Head of caudate nucleus (tissue), 42 donors: ENCODE results near the gene PDSS2.
"Not testable (repeated sequence)": the region's sequence is repeated elsewhere in the genome, so short reads cannot be mapped to it uniquely, and the experiment has no call there.

ENCODE experiments used
- DNase-seq, 42 donors: peaks; one replicate each; pipeline versions ENCODE4 v3.0.0 to v3.0.0-alpha.2; 2020 to 2021; ENCODE audit warnings: mixed read lengths in 7 of 42
- intact Hi-C: fragments of 100-400 bp; cut with DNase I; formaldehyde crosslinking; loops from one replicate; pipeline ENCODE4 v1.15.0; 2022

The PDSS2 gene

DNA sequence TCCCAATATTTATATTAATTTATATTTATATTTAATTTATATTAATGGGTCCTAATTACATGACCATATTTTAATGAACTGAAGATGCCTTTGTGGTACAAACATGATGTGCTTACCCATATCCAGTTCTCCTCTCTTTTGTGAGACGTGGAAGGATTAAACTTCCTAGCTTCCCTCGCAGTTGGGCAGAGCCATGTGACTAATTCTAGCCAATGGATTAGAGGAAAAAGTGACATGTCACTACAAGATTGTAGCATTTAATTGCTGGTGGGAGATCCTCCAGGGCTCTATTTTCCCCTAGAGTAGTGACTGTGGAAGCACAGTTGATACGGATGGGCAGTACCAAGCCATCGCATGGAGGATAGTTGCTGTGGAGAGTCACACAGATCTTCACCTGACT, 25.8 kb upstream of the PDSS2 start:
- intact Hi-C loops = loop anchor here (10.0 kb wide), 1 partner anchor 180 kb away; no protein-coding TSS in a partner anchor

GRCh38 chr6:107479089-107479690, 19.8 kb upstream of the PDSS2 start:
- DNase-seq = no peak
- intact Hi-C loops = no loop called here

More for the DNA sequence above, 25.8 kb upstream of the PDSS2 start:
- DNase-seq = no peak

GRCh38 chr6:107475826-107476225, 16.5 kb upstream of the PDSS2 start:
- DNase-seq, intact Hi-C loops: not testable (repeated sequence)

- intact Hi-C loops, DNase-seq: not testable (repeated sequence)
Measured at GRCh38 chr6:107475360-107475759, 16.0 kb upstream of the PDSS2 start.

- intact Hi-C loops = no loop called here
Measured at GRCh38 chr6:107473660-107474059, 14.3 kb upstream of the PDSS2 start.

DNA sequence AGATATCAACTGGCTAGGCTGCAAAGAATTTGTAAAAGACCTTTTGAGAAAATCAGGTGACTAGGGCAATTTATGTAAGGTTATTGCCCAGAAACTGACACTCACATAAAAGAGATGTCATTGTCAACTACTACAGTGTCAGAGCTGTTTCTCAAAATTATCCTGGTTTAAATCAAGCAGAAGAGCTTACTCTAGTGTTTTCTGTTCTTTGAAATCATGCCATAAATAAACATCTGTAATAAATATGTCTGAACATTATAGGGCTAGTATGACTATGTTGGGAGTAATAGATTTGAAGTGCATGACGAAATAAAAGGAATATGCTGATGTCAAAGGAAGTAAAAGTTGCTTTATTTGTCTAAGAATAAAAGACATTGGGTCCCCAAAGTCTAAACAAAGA, 11.0 kb upstream of the PDSS2 start:
- intact Hi-C loops = no loop called here
- DNase-seq = no peak

More at GRCh38 chr6:107473660-107474059, 14.3 kb upstream of the PDSS2 start:
- no peak for DNase-seq

DNA sequence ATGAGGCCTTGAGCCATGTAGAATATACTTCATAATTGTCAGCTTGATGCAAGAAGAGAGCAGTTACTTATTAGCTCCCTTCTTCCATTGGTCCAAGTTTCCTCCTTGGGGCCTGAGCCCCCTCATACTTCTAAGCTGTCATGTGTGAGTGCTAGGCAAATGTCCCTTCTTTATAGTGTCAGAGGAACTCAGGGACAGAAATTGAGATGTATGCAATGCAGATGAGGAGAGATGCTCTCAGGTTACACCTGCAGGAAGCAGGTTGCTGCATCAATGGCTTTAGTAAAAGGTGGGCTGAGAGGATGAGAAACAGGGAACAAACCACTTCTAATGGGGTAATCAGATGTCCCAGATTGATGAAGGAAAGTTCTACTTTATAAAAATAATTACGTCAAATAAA, 6.7 kb upstream of the PDSS2 start:
- DNase-seq = no peak
- intact Hi-C loops = no loop called here

DNA sequence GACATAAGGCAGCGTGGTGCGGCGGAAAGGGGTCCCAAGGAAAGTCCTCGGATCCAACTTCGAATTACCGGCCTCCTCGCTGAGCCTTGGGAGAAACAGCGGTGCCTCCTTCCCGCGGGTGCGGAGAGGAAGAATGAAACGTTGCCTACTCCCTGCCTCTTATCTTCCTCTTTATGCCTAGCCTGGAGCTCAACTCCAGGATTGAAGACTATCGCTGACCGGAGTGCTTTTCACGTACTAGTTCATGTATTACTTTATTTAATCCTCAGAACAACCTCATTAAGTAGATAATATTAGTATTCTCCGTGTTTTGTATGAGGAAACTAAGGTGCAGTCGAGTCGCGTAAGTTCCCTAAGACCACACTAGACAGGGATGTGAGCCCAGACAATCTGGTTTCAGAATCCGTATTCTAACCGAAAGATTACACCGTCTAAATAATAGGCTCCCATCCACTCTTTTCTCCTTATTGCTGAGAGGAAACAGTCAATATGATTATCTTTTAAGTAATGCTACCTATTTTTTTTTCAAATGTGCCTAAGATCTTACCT, 793 bp upstream of the PDSS2 start:
- intact Hi-C loops = no loop called here

GRCh38 chr6:107458672-107459282, 587 bp downstream of the PDSS2 start:
- intact Hi-C loops = loop anchor here (5.0 kb wide), 1 partner anchor 34 kb away; the partner anchor contains the start of gene SOBP
- peak in 27 of 42 donors; percentile 1 to 60 (median 25) for DNase-seq

More for the DNA sequence above, 793 bp upstream of the PDSS2 start:
- no peak for DNase-seq

- intact Hi-C loops = no loop called here
- no peak for DNase-seq
Measured at GRCh38 chr6:107448776-107449175, 10.6 kb downstream of the PDSS2 start.

GRCh38 chr6:107447663-107448216, 11.6 kb downstream of the PDSS2 start:
- intact Hi-C loops = no loop called here

GRCh38 chr6:107444277-107444676, 15.1 kb downstream of the PDSS2 start:
- DNase-seq = no peak
- intact Hi-C loops = no loop called here

More at GRCh38 chr6:107447663-107448216, 11.6 kb downstream of the PDSS2 start:
- DNase-seq = no peak

- no peak for DNase-seq
- intact Hi-C loops = no loop called here
Measured at GRCh38 chr6:107443608-107444267, 15.6 kb downstream of the PDSS2 start.

- intact Hi-C loops = no loop called here
- no peak for DNase-seq
Measured at GRCh38 chr6:107442938-107443607, 16.3 kb downstream of the PDSS2 start.

DNA sequence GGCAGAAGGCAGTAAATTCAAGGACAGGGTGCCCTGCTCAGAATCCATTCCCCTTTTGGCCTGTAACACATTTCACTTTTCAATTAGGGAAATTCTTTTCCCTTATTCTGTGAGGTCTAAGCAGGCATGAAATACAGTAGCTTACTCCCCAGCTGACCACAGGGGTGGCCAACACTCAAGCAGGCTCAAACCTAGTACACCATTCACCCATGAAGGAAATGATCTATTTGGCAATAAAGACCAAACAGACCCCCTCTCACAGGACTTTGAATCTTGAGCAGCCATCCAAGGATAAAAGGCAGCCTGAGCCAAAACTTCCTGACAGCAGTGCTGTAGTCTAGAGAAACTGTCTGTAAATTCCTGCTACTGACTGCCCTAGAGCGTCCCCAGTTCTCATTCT, 17.7 kb downstream of the PDSS2 start:
- DNase-seq = no peak
- intact Hi-C loops = no loop called here

GRCh38 chr6:107440936-107441335, 18.4 kb downstream of the PDSS2 start:
- intact Hi-C loops = no loop called here

DNA sequence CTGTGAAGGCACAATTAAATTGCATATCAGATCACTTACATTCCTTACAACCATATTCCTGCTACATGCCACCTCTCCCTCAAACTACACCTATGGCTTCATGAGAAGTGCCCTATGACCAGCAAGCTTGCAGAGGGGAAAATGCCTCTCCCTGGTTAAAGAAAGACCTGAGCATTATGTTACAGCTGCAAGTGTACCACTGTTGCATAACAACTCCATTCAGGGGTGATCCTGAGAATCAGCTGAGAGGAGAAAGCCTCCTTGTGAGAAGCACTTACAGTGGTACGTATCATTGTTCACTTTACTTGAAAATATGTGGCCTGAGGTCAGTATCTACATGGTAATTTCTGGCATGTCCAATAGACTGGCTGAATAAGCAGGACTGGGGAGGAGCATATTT, 20.0 kb downstream of the PDSS2 start:
- intact Hi-C loops = no loop called here
- no peak for DNase-seq

More at GRCh38 chr6:107440936-107441335, 18.4 kb downstream of the PDSS2 start:
- no peak for DNase-seq

GRCh38 chr6:107437691-107438090, 21.7 kb downstream of the PDSS2 start:
- no peak for DNase-seq
- intact Hi-C loops = no loop called here

GRCh38 chr6:107436881-107437280, 22.5 kb downstream of the PDSS2 start:
- intact Hi-C loops = no loop called here

More at GRCh38 chr6:107436881-107437280, 22.5 kb downstream of the PDSS2 start:
- peak in 4 of 42 donors; percentile 7 to 24 (median 17) for DNase-seq
